Globus pallidus (tissue), 1 donor: ENCODE data around the gene LINS1.
"Not testable (repeated sequence)": the region's sequence is repeated elsewhere in the genome, so short reads cannot be mapped to it uniquely, and the experiment has no call there.

Experiments
- DNase-seq: peaks from one replicate; pipeline ENCODE4 v3.0.0-alpha.2; 2015; ENCODE audit warnings: low spot score

LINS1 gene

GRCh38 chr15:100602823-100603393, 924 bp upstream of the LINS1 start:
- no peak for DNase-seq

DNA sequence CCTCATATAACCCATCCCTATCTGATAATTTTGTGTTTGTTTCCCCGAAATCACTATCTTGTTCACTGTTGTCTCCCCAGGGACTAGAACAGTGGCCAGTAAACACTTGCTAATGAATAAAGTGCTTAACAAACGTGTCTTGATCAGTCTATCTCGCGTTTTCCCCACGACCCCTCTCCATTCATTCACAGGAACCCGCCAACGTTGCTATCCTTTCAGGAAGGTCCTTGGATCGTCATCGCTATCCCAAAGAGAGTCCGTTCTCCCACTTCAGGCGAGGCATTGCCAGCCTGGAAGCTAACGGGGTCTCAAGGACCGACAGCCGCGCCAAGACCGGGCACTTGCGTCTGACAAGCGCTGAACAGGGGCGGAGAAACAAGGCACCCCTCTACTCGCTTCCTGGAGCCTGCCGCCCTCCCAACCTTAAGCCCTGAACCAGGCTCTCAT, 344 bp downstream of the LINS1 start:
- no peak for DNase-seq

- peak; percentile 5 for DNase-seq
Observed at GRCh38 chr15:100601163-100601562, 821 bp downstream of the LINS1 start.

DNA sequence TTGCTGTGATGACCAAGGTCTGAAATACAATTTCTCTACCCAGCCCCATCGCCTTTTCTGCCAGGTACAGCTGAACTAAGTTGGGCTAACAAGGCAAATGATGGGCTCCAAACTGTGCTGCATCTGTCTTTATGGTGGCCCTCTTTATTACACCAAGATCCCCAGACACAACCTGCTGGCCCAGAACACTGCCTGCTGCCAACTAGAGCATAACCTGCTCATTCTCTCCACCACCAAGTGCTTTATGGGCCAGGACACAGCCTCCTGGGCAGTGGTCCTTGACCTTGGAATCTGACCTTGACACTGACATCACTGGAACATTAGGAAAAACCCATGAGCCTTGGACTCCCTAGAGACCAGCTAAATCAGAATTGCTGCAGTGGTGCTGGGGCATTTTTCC, 3.3 kb downstream of the LINS1 start:
- no peak for DNase-seq

- DNase-seq, result no peak
Observed at GRCh38 chr15:100597862-100598261, 4.1 kb downstream of the LINS1 start.

DNA sequence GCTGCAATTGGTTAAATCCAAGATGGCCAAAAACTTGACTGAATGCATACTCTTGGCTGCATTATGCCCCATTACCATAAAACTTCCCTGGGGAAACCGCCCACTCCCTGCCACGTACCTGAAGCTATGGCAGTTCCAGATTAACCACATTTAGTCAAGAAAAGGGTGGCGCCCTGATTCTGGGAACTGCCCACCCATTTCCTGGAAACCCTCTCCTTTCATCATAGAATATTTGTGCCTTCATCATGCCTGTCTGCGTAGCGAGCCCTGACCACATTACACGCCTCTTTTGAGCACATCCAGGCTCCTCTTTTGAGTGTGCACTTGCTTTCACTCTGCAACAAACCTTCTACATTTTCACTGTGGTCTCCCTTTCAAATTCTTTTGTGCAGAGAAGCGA, 5.2 kb downstream of the LINS1 start:
- DNase-seq, result no peak

GRCh38 chr15:100595964-100596363, 6.0 kb downstream of the LINS1 start:
- no peak for DNase-seq

DNA sequence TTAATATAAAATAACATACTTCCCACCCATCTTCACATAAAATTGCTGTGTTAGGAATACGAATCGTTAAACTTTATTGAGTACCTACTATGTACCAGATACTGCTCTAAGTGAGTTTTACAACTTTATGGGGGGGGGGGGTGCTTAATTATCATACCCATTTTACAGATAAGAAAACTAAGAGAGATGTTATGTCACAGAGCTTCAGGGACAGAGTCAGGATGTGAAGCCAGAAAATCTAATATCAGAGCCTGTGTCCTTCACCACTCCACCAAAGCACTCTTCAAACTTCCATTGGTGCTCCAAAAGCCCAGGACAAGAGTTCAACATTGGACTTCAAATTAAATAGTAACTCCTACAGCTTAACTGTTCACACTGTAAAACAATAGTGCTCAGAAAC, 8.6 kb downstream of the LINS1 start:
- no peak for DNase-seq

DNA sequence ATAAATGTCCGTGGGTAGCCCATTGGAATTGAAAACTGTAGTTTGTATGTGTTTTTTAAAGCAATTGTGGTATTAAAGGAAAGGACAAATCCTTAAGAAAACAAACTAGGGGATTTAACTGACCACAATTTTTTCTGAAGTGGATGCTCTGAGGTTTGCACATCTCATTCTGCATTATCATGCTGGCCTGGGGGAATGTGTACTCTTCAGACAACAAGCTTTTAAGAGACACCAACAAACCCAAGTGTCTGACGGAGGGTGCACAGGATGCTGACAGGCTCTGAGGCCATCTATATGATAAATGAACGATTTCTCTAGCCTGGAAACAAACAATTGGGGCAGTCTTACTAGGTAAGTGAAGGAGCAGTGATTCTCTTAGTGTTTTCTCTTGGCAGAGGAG, 9.1 kb downstream of the LINS1 start:
- no peak for DNase-seq

GRCh38 chr15:100591835-100592234, 10.1 kb downstream of the LINS1 start:
- no peak for DNase-seq

DNA sequence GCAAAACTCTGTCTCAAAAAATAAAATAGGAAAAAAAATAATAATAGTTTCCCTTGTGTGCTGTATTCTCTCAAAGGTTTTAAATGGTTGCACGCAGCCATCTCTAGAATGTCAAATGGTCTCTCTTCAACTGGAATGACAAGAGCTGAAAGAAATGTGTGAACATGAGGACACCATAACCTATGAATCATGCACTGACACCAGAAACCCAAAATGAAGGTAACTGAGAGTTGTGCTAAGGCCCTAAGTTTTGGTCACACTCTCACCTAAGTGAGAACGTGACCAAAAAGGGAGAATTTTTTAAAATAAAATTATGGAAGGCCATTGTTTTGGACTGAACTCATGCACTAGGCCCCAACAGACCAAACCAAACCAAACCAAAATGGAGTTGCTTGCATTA, 10.8 kb downstream of the LINS1 start:
- DNase-seq, result not testable (repeated sequence)

GRCh38 chr15:100588638-100589242, 13.2 kb downstream of the LINS1 start:
- DNase-seq, result no peak

DNA sequence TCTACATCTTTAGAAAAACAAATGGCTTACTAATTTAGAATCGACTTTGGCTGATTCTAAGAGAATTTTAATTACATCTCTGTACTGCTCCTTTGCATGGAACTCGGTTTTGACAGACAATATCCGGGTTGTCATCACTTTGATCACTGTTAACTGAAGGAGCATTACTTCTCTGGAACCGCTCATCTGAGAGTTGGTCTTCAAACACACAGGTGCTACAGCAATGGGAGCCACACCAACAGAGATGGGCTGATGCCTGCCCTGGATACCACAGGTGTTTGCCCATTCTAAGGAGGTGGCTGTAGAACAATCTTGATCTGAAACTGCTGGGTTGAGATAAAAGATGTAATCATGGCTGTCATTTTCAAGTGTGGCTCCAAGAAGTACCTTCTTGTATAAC, 21.6 kb downstream of the LINS1 start:
- DNase-seq, result no peak

- DNase-seq, result no peak
Observed at GRCh38 chr15:100573526-100573925, 28.5 kb downstream of the LINS1 start.

DNA sequence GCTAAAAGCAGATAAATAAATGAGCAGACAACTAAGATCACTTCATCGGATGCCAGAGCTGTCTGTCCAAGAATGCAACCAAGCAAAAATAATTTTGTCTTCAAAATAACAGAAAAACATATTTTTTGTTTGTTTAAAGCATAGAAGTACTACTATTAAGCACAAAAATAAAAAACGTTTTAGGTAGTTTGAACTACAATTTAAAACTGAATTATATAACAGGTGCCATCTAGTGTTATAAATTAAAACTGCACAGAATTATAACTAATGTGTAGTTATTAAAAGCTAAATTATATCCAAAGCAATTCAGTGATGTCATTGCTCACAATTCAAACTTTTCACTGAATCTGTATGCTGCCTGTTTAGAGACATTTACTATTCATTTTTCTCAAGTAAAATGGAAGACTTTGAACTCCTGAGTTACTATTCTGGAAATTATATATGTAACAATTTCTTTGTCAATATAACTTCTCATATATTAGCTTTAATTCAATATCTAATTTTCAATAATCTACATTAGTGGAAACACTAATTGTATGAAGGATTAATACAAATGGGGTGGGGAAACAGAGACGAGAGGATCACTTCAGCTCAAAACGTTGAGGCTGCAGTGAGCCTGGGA, 29.5 kb downstream of the LINS1 start:
- peak; percentile 8 for DNase-seq

- DNase-seq, result no peak
Observed at GRCh38 chr15:100571592-100572167, 30.3 kb downstream of the LINS1 start.

DNA sequence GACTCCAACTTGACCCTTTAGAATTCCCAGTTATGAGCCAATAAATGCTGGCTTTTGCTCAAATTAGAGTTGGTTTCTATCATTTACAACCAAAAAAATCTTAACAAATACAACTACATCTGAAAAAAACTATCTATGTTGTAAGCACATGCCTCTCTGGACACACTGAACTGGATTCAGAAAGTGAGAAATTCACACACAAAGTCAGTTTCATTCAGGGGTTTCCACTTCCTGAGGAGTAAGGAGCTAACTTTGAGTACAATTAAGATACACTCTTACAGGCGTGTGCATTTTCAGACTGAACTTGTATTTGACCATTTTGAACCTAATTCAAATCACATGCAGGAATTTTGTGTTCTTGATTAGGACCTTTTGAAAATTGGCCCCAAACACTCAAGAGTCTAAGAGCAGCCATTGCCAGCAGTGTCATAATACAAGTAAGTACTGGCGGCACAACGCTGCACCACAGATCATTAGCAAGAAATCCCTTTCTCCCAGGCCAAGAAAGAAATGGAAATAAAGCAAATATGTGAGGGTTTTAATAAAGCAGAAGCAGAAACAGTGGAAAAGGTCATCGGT, 31.2 kb downstream of the LINS1 start:
- DNase-seq, result no peak

- DNase-seq, result no peak
Observed at GRCh38 chr15:100570275-100570674, 31.7 kb downstream of the LINS1 start.

- no peak for DNase-seq
Observed at GRCh38 chr15:100569391-100569790, 32.6 kb downstream of the LINS1 start.

DNA sequence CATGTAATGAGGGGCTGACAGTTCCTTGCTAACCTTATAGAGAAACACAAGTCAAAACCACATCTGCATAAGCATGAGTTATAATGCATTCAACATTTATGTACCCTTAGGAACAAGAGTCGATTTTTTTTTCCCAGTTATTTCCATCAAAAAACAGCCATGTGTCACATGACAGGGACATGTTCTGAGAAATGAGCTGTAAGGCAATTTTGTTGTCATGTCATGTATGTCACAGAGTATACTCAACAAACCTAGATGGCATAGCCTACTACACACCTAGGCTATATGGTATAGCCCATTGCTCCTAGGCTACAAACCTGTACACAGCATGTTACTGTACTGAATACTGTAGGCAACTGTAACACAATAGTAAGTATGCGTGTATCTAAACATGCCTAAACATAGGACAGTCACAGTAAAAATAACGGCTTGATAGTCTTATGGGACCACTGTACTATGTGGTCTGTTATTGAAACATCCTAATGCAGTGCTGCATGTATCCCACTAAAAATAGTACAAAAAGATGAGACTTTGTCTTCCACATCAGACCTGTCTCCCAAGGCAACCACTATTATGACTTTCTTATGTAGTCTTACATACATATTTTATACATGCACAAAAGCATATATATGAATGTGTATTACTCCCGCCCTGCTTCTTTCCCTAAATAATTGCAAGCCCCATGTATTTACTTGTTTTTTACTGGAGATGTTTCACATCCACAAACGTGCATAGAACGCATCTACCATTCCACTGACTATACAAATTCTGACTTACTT, 34.9 kb downstream of the LINS1 start:
- DNase-seq, result no peak

DNA sequence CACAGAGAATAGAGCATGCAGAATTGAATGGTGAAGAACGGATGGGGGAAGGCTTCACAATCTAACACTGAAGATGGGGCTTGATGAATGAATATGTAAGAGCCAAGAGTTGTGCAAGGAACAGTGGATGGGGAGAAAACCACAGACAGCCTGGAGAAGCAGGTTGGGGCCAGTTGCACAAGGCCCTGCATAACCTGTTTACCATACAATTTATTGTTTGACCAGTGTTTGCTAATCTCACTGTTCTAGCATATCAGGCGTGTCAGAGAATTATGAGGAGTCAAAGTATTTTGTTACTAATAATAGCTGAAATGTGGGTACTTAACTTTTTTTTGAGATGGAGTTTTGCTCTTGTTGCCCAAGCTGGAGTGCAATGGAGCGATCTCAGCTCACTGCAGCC, 36.4 kb downstream of the LINS1 start:
- DNase-seq, result no peak

DNA sequence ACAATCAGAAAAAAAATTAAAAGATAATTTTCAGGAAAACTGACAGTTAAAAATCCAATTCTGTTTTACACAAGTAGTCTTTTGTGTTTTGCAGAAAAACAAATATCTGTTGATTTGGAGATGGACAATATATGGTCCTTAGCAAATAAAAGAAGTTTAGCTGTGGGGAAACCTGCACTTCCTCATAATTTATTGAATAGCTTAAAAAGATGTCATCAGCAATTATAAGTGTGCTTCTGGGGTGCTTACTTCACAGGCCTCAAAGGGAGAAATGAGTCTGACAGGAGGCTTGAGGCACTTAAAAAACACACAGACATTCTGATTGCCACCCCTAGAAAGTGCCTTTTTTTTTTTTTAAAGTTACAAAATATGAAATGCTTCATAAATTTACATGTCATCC, 41.7 kb downstream of the LINS1 start:
- no peak for DNase-seq
